Right lobe of liver (tissue), 6 donors: Measurements from ENCODE around the gene SEMA4C. TPM values are rescaled to one million over a fixed set of nuclear protein-coding genes. Genes with fewer than 3 reads are reported as not detected.
A peak's percentile ranks its signal among the peaks of the same experiment; 100 is the strongest.
"Not testable (repeated sequence)": the region's sequence is repeated elsewhere in the genome, so short reads cannot be mapped to it uniquely, and the experiment has no call there.

Experiments used
- ATAC-seq, 4 donors: fragments of 200-7000 bp; cut with Tn5 transposase; one replicate each; pipeline ENCODE4 v1.9.1; 2020; ENCODE audit warnings: mild to moderate bottlenecking in 4 of 4, moderate library complexity in 4 of 4
- DNase-seq, 3 donors: peaks; one replicate each; pipeline ENCODE4 v3.0.0-alpha.2; 2020
- H3K27ac ChIP-seq, 3 donors: fragments of 200-600 bp; one replicate each; pipeline ENCODE4 v1.8.0; 2022
- H3K27me3 ChIP-seq, 2 donors: fragments of 200-600 bp; one replicate each; pipeline ENCODE4 v1.8.0; 2022
- H3K36me3 ChIP-seq, 4 donors: fragments of 200-600 bp; sonication (generic) in 1 of 4; one replicate each; pipeline versions ENCODE4 v1.5.1 to v1.8.0; 2017 to 2022; ENCODE audit warnings: control low read depth in 1 of 4
- H3K4me1 ChIP-seq, 4 donors: fragments of 200-600 bp; sonication (generic) in 1 of 4; one replicate each; pipeline versions ENCODE4 v1.5.1 to v1.8.0; 2017 to 2022; ENCODE audit warnings: control low read depth in 1 of 4
- H3K4me3 ChIP-seq, 3 donors: fragments of 200-600 bp; one replicate each; pipeline ENCODE4 v1.8.0; 2022
- H3K9me3 ChIP-seq, 4 donors: fragments of 200-600 bp; sonication (generic) in 1 of 4; one replicate each; pipeline versions ENCODE4 v1.5.1 to v1.8.0; 2017 to 2022; ENCODE audit warnings: control low read depth in 1 of 4
- POLR2A ChIP-seq: fragments of 450-650 bp; IDR thresholded peaks from one replicate; pipeline ENCODE4 v1.6.1; 2017; ENCODE audit warnings: antibody characterized with exemption, mild to moderate bottlenecking
- WGBS: methylation state at CpG from one replicate; pipeline ENCODE4 v1.1.6; 2018; ENCODE audit warnings: low coverage, low lambda C conversion rate; ENCODE audit not compliant: insufficient coverage; ENCODE audit errors: missing lambda C conversion rate; 5-methylcytosine and 5-hydroxymethylcytosine counted together
- intact Hi-C, 2 donors: fragments of 100-400 bp; cut with DNase I; formaldehyde crosslinking; loops; one replicate each; pipeline versions ENCODE4 v1.11.2 to v1.14.1; 2022
- total RNA-seq, 6 experiments: library from RNA; depleted of rRNA in 2 of 6; stranded (reverse); fragments of >200 nt in 2 of 6; fragmentation: NEBNext Ultra II Directional in 3 of 6; extraction: Animal tissue kit (Norgen Biotek cat#: 25700) in 3 of 6; gene quantifications; one replicate each; pipeline versions ENCODE4 v1.1.0 to v1.2.4, GENCODE V29; 2016 to 2023
- TF ChIP-seq, protein P1 (sequence below), 4 donors: fragments of 200-600 bp in 3 of 4; fragments of 450-650 bp in 1 of 4; IDR thresholded peaks; one replicate each; pipeline versions ENCODE4 v1.5.1 to v1.8.0; 2016 to 2022; ENCODE audit warnings: antibody characterized with exemption in 4 of 4, mild to moderate bottlenecking in 2 of 4
- donor health status: DM: no; HTN: yes; CAD: no.
- donor health status: DM: no; HTN: no; CAD: no.
- donor health status: DM: no; HTN: no; CAD: no.
- donor health status: DM: no; HTN: yes; CAD: no.
- donor health status: DM: no; HTN: yes; CAD: no.

The SEMA4C gene
- total RNA-seq, 6 experiments from 2014 or later, result 11.9 to 18.9 (median 12.6) TPM

DNA sequence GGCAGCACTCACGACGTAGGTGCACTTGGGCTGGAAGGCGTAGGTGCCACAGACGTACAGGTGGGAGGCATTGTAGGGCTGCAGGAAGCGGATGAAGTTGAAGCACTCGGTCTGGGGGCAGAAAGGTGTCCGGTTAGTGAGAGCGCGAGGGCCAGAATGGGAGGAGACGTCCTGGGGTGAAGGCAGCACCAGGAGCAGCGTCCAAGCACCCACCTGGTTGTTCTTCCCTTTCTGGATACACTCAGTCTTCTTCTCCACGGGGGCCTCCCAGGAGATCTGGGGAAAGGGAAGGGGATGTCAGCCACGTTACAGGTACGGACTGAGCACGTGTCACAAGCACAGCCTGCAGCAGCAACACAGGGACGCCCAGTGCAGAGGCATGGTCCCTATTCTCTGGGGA is 4.2 kb downstream of the SEMA4C start:
- no peaks in the 10 kb centered on the region for H3K9me3 ChIP-seq
- H3K27ac ChIP-seq, result no peak overlapping the region
- WGBS, result 73% methylated on average over 9 of the region's 16 CpGs
- peaks cover 0 to 60% (median 19%) of the 10 kb centered on the region in 4 donors for H3K4me1 ChIP-seq
- peaks cover 0 to 42% (median 25%) of the 10 kb centered on the region in 4 donors for H3K36me3 ChIP-seq
- intact Hi-C loops, result loop anchor here in 1 of 2 donors (10.0 kb wide), 1 partner anchor 51 kb away; the partner anchor contains the start of gene CNNM3
- ATAC-seq (no peak), DNase-seq (no peak)
- no peak for TF ChIP-seq POLR2A
- TF ChIP-seq, protein P1, sequence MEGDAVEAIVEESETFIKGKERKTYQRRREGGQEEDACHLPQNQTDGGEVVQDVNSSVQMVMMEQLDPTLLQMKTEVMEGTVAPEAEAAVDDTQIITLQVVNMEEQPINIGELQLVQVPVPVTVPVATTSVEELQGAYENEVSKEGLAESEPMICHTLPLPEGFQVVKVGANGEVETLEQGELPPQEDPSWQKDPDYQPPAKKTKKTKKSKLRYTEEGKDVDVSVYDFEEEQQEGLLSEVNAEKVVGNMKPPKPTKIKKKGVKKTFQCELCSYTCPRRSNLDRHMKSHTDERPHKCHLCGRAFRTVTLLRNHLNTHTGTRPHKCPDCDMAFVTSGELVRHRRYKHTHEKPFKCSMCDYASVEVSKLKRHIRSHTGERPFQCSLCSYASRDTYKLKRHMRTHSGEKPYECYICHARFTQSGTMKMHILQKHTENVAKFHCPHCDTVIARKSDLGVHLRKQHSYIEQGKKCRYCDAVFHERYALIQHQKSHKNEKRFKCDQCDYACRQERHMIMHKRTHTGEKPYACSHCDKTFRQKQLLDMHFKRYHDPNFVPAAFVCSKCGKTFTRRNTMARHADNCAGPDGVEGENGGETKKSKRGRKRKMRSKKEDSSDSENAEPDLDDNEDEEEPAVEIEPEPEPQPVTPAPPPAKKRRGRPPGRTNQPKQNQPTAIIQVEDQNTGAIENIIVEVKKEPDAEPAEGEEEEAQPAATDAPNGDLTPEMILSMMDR (IDR thresholded peaks at IDR 0.05), result no peak
- H3K4me3 ChIP-seq, result no peak overlapping the region
- H3K27me3 ChIP-seq, result no peaks in the 10 kb centered on the region

DNA sequence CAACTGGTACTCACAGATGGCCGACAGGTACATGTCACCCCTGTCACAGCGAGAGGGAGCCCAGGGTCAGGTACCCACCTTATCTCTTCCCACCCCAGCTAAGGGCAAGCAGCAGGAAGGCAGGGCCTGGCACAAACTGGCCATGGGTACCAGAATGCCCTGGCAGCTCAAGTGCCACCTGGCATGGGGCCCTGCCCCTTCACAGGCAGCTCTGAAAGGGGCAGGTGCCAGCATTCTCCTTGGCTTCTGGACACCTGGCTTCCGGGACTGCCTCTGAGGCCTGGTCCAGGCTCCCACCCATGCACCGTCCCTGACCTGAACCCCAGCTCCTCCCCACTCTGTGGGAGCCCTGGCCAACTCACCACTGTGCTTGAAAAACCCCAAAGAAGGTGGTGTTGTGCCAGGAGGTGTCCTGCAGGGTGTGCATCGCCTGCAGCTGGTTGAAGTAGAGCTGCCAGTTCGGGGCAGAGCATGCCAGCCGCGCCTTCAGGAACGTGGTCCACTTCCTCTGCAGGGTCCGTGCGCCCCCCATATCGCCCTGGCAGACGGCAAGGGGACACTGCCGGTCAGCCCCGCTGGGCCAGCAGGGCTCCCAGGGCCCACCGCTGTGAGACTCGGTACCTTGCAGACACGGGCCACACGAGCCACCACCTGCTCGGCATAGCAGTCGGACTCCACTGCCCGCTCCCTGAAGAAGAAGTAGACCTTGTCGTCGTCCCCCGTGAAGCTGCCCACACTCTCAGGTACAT is 5.4 kb downstream of the SEMA4C start:
- intact Hi-C loops, result loop anchor here (5.0 to 10.0 kb wide), 3 partner anchors 47 to 83 kb away; partner anchors contain the start of gene CNNM3 (in 2 of the 2)
- TF ChIP-seq, protein P1 (IDR thresholded peaks at IDR 0.05), result peak in 1 of 4 donors; percentile 10
- no peak for TF ChIP-seq POLR2A
- Histone ChIP-seq H3K9me3 (no peaks in the 10 kb centered on the region), H3K4me1 (peaks cover 0 to 64% (median 19%) of the 10 kb centered on the region in 4 donors), H3K4me3 (no peak overlapping the region), H3K27ac (peak overlapping the region in 1 of 3 donors; percentile 8), H3K36me3 (peaks cover 0 to 45% (median 26%) of the 10 kb centered on the region in 4 donors), H3K27me3 (no peaks in the 10 kb centered on the region)
- DNase-seq, result peak; percentile 70 to 90 (median 89)
- WGBS, result 17% methylated on average over 1 of the region's 25 CpGs
- peak in 3 of 4 donors; percentile 1 to 47 (median 24) for ATAC-seq

DNA sequence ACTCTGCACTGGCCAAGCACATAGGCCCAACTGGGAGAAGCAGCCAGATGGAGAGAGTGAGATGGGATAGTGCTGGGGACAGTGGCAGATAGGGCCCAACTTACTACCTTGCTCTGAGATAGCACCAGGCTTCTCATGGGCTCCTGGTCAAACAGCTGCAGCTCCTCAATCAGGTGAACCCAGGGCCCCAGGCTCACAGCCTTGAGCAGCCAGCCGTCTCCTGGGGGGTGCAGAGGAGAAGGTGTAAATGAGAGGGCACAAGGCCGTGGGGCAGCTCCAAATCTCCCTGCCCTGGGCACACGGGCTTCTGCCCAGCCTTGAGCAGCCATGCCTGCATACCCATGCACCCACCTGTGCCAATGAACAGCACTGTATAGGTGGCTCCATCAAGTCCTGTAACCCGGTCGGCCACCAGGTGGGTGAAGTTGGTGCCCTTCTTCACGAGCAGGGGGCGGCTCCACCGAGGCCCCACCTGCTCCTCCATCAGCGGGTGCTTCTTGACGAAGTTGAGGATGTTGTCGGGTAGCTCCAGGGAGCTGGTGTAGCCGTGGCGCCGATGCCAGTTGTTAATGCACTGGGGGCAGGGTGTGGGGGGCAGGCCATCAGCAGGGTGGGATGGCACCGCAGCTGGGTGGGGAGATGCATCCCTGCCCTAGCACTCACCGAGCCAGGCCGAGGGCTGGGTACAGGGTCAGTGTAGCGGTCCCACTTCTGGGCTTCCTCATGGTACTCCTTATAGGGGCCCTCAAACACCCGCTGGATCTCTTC is 6.1 kb downstream of the SEMA4C start:
- no peaks in the 10 kb centered on the region for H3K9me3 ChIP-seq
- no peak for ATAC-seq
- TF ChIP-seq, protein P1 (IDR thresholded peaks at IDR 0.05), result no peak
- no peak for TF ChIP-seq POLR2A
- peaks cover 0 to 71% (median 20%) of the 10 kb centered on the region in 4 donors for H3K4me1 ChIP-seq
- no peak overlapping the region for H3K4me3 ChIP-seq
- peaks cover 0 to 45% (median 26%) of the 10 kb centered on the region in 4 donors for H3K36me3 ChIP-seq
- H3K27ac ChIP-seq, result no peak overlapping the region
- DNase-seq, result no peak
- no peaks in the 10 kb centered on the region for H3K27me3 ChIP-seq
- intact Hi-C loops, result loop anchor here (5.0 to 10.0 kb wide), 3 partner anchors 46 to 84 kb away; partner anchors contain the start of gene CNNM3 (in 2 of the 2)
- no CpG with 5 or more reads among the region's 19 CpGs for WGBS

DNA sequence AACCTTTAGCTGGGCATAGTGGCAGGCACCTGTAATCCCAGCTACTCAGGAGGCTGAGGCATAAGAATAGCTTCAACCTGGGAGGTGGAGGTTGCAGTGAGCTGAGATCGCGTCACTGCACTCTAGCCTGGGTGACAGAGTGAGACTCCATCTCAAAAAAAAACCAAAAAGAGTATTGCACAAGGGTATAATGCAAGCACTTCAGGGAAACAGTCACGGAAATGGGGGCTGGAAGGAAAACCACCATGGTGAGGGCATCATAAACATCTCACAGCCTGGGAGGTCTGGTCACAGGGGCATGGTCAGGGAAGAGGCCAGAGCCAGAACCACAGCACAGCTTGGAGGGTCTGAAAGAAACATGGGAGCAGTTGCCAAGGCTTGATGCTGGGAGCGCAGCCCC is 6.8 kb downstream of the SEMA4C start:
- DNase-seq, ATAC-seq, H3K9me3 ChIP-seq, H3K4me3 ChIP-seq, H3K27me3 ChIP-seq: not testable (repeated sequence)
- 60% methylated on average over 3 of the region's 4 CpGs for WGBS
- Histone ChIP-seq H3K27ac (peak overlapping the region in 2 of 3 donors; percentile 71 to 75), H3K4me1 (peaks cover 0 to 75% (median 21%) of the 10 kb centered on the region in 4 donors), H3K36me3 (peaks cover 0 to 45% (median 26%) of the 10 kb centered on the region in 4 donors)
- intact Hi-C loops, result loop anchor here (5.0 to 10.0 kb wide), 3 partner anchors 46 to 84 kb away; partner anchors contain the start of gene CNNM3 (in 2 of the 2)
